K562 (cell line): ENCODE measurements around the gene HAX1. TPM values are rescaled to one million over a fixed set of nuclear protein-coding genes. Genes with fewer than 3 reads are reported as not detected.
A peak's percentile ranks its signal among the peaks of the same experiment; 100 is the strongest.

Experiments used
- C11orf30 ChIP-seq: fragments of 450-650 bp; IDR thresholded peaks from 2 replicates; pipeline ENCODE4 v1.6.1; 2016; ENCODE audit warnings: low read depth, mild to moderate bottlenecking
- HDAC6 ChIP-seq: IDR thresholded peaks from 2 replicates; pipeline ENCODE4 v1.6.1; 2012; ENCODE audit warnings: low read depth, mild to moderate bottlenecking, control low read depth, inconsistent platforms, low read length, moderate library complexity
- IRF1 ChIP-seq: sonication (generic); formaldehyde crosslinking; IDR thresholded peaks from 2 replicates; pipeline ENCODE4 v1.8.0; 2022; ENCODE audit warnings: missing genetic modification reagents, mild to moderate bottlenecking, borderline replicate concordance
- KAT7 ChIP-seq: sonication (generic); formaldehyde crosslinking; IDR thresholded peaks from 2 replicates; pipeline ENCODE4 v1.8.0; 2022; ENCODE audit warnings: missing genetic modification reagents, mild to moderate bottlenecking, borderline replicate concordance
- MAFF ChIP-seq: IDR thresholded peaks from 2 replicates; pipeline ENCODE4 v1.6.1; 2012; ENCODE audit warnings: low read length, improper control_type of control experiment
- MAFG ChIP-seq: fragments of 450-650 bp; conservative IDR thresholded peaks from 2 replicates; pipeline ENCODE4 v1.6.1; 2016; ENCODE audit warnings: missing genetic modification characterization, missing compliant biosample characterization
- MAFK ChIP-seq: IDR thresholded peaks from 2 replicates; pipeline ENCODE4 v1.6.1; 2011; ENCODE audit warnings: low read length, improper control_type of control experiment
- MCM3 ChIP-seq: fragments of 450-650 bp; IDR thresholded peaks from 2 replicates; pipeline ENCODE4 v1.6.1; 2016
- MITF ChIP-seq: IDR thresholded peaks from 2 replicates; pipeline ENCODE4 v1.6.1; 2014; ENCODE audit warnings: antibody characterized with exemption
- RBM22 ChIP-seq: fragments of 200-400 bp; formaldehyde crosslinking; IDR thresholded peaks from 2 replicates; pipeline ENCODE4 v1.6.1; 2018; ENCODE audit warnings: low read length, low read depth; ENCODE audit not compliant: poor library complexity, severe bottlenecking
- STAT5A ChIP-seq: IDR thresholded peaks from 2 replicates; pipeline ENCODE4 v1.6.1; 2012; ENCODE audit warnings: low read length, inconsistent platforms, borderline replicate concordance
- polyA plus RNA-seq, 8 experiments: library from polyadenylated mRNA; depleted of rRNA in 4 of 8; stranded (reverse) in 5 of 8; unstranded in 3 of 8; fragments of >200 nt; fragmentation: Nextera tagmentation in 2 of 8; fragmentation: Illumina TruSeq in 1 of 8; extraction: Ambion mirVana in 2 of 8; extraction: Trizol in 1 of 8; gene quantifications; 2 replicates each; pipeline versions ENCODE4 v1.2.1 to v1.2.3, GENCODE V29; 2011 to 2014; ENCODE audit warnings: inconsistent platforms in 1 of 8, missing spikeins in 1 of 8
- total RNA-seq, 7 experiments: library from RNA; depleted of rRNA in 6 of 7; stranded (reverse); fragments of >200 nt in 6 of 7; fragmentation: Illumina TruSeq in 2 of 7; extraction: Trizol in 2 of 7; gene quantifications; 2 replicates each; pipeline versions ENCODE4 v1.2.1 to v1.2.3, GENCODE V29; 2011 to 2021; ENCODE audit warnings: low replicate concordance in 1 of 7

The HAX1 gene
- total and polyA plus RNA-seq, 9 of the 15 experiments (the other 6 are each of a cell fraction or from before 2014, with no cell fraction given), result 143 to 492 (median 234) TPM

GRCh38 chr1:154240294-154240833, 32.1 kb upstream of the HAX1 start (continued):
- TF ChIP-seq MITF (no peak), STAT5A (no peak), HDAC6 (no peak), C11orf30 (peak; percentile 86), MCM3 (no peak), IRF1 (CRISPR knock-in tag) (no peak), KAT7 (no peak), MAFK (peak; percentile 93), MAFG (peak; percentile 84), RBM22 (no peak), MAFF (peak; percentile 91)
